HG03280 (cell line): ENCODE data around the gene NPAS4.
"Not testable (repeated sequence)": the region's sequence is repeated elsewhere in the genome, so short reads cannot be mapped to it uniquely, and the experiment has no call there.

Source experiments
- ATAC-seq: cut with Tn5 transposase; IDR thresholded peaks from one replicate; pipeline ENCODE4 v1.9.1; 2021; ENCODE audit warnings: mild to moderate bottlenecking, moderate library complexity; ENCODE audit not compliant: unreplicated experiment

NPAS4 gene

DNA sequence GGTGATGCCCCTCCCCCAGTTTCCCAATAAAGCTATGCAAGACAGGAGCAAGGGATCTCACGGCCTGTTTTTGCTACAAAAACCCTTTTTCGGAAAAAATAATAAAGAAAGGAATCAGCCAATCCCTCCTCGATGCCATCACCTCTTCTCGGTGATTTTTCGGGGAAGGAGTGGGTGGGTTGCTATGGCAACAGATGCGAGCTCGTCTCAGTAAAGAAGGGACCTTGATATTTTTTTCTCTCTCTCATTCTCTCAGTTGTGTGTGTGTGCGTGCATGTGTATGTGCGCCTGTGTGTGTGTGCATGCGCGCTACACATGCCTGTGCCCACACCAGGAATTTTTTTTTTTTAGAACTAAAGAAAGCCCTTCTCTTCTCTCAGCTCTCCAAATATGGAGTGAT, 3.8 kb upstream of the NPAS4 start:
- ATAC-seq, result no peak

DNA sequence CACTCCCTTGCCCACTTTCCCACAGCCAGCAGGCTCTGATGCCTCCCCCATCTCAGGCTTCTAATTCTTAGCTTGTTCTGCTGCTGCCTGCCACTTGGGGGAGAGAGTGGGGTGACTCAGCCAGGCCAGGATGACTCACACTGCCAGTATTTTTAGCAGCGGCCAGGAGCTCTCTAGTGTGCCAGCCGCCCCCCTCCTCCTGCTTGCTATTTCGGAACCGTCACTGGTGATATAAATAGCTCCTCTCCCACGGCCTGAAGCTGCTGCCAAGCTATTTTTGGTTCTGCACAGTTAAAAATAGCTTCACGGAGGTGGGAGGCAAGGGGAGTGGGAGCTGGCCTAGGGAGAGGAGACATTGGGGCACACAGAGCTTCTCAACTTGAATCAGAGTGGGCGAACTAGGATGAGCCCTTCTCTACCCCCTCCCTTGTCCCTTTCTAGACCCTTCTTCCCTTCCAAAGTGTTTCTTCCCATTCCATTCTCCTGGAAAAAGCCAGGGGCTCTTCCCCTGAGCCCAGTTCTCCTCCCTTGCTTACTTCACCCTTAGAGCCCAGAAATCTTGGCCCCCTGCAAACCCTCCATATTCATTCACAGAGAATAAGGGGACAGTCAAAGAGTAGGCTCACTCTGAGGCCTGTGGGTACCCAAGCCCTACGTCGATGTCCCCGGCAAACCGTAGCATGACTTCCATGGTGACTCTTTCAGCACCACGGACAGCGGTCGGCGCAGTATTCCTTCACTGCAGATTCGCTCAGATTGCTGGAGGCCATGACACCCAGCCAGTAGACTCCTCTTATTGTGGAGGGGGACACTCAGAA, 2.5 kb upstream of the NPAS4 start:
- ATAC-seq, result no peak

DNA sequence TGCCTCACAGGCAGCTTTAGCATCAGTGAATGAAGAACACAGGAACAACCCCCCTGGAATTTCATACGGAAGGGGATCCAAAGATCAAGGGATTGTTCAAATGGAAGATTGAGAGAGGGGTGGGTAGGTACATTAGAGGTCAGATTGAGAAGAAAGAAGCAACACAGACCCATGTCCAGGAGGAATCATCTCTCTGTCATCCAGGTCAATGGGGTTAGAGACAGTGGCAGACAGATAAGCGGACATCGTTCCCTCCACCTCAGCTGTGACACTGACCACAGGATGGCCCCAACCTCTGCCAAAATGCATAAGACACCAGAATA, 1.9 kb upstream of the NPAS4 start:
- ATAC-seq, result no peak

DNA sequence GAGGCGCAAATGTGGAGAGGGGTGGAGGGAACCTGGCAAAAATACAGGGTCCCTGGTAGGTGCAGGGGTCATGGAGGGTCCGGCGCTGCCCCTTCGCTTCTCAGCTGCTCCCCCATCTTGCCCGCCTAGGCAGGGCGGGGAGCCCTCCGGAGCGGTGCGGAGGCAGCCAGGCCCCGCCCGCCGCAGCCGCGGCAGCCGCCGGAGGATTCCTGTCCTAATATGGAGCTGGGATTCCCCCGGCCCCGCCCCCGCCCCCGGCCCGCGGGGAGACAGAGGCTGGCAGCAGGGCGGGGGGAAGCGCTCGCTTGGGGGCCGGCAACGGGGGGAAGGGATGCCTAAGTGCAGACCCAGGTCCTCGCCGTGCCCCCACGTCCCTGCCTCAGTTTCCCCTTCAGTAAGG, 1.0 kb upstream of the NPAS4 start:
- ATAC-seq, result no peak

DNA sequence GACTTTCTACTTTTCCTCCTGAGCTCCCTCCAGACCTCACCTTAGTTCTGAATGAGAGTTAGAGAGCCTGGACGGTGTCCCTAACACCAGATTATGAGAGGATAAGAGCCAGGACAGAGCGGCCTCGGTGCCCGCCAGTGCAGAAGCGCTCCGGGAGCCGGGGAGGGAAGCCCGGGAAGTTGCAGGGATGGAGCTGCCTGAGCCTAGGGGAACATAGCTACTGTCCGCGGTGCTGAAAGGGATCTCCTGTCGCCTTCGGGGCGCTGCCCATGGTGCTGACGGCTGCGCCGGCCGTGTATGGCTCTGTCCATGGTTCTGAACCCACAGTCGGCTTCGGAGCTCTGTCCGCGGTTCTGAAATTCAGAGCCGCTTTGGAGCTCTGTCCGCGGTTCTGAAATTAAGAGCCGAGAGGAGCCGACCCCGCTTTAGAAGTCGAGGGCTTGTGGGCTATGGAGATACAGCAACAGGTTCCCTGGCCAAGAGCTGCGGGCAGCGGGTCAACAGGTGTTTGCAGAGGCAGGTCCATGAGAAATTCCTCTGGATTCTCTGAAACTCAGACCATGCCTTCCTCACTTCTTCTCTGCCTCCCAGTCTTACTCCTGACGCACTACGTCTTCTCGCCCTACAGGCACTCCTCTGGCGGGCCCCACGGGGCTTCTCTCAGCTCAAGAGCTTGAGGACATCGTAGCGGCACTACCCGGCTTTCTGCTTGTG, 814 bp downstream of the NPAS4 start:
- ATAC-seq, result no peak

DNA sequence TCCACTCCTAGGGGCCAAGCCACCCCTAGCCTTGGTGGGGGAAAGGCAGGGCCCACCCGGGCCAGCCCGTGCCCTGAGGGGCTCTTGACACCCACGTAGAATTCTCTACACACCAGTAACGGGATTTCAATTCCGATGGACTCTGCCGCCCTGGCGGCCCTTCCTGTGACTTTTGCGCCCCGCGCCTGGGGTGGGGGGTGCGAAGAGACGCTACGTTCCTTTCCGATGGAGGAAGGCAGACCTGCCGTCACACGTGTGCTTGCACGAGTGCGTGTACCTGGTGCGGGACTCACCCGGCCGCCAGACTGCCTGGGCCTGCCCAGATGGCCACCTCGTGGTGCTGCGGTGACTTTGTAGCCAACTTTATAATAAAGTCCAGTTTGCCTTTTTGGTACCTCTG, 5.5 kb downstream of the NPAS4 start:
- no peak for ATAC-seq

DNA sequence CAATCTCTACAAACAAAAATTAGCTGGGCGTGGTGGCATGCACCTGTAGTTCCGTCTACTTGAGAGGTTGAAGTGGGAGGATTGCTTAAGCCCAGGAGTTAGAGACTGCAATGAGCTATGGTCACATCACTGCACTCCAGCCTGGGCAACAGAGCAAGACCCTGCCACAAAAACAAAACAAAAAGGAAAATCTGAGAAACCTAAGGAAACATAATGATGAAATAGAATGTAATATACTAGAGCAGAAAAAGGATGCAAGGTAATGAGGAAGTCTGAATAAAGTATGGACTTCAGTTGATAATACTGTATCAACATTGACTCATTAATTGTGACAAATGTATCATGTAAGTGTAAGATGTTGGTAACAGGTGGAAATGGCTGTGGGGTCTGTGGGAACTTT, 8.1 kb downstream of the NPAS4 start:
- ATAC-seq, result no peak

DNA sequence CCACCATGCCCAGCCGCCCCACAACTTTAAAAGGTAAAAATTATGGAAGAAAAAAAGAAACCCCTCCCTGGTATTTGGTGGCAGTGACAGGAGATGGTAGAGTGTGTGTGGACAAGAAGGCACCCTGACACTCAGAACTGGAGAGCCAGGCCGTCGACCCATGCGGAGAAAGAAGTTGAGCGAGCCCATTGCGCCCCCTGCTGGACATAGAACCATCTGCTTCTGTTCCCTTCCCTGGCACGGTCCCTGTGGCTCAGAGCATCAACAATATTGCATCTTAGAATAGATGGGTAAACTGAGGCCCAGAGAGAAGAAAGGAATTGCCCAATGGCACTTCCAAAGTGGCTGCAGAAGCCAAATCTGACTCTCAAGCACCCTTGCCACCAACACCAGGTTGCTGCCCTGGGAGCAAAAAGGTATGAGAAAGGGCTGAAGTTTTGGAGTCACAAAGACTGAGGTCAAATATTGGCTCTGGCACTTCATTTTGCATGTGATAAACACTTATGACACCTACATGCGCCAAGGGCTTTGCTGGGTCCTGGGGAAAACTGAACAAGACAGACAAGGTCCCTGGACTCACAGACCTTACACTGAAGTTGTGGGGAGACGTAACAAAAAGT, 9.3 kb downstream of the NPAS4 start:
- ATAC-seq, result no peak

DNA sequence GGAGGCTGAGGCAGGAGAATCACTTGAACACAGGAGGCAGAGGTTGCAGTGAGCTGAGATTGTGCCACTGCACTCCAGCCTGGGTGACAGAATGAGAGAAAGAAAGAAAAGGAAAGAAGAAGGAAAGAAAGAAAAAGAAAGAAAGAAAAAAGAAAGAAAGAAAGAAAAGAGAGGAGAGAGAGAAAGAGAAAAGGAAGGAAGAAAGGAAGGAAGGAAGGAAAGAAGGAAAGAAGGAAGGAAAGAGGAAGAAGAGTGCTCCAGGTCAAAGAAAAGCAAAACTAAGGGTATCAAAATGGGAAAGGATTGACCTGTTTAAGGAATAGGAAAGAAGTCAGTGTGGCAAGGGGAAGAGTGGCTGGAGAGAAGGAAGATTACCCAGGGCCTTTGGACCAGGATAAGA, 10.5 kb downstream of the NPAS4 start:
- not testable (repeated sequence) for ATAC-seq

DNA sequence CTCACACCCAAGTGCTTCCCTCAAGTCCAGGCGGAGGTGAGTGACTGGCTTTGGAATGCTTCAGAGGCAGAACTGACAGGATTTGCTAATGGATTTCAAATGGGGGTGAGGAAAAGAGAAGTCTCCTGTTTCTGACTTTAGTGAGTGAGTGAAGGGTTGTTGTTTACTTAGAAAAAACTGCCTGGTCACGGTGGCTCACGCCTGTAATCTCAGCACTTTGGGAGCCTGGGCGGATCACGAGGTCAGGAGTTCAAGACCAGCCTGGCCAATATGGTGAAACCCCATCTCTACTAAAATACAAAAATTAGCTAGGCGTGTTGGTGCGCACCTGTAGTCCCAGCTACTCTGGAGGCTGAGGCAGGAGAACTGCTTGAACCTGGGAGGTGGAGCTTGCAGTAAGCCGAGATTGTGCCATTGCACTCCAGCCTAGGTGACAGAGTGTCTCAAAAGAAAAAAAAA, 11.1 kb downstream of the NPAS4 start:
- ATAC-seq, result not testable (repeated sequence)

DNA sequence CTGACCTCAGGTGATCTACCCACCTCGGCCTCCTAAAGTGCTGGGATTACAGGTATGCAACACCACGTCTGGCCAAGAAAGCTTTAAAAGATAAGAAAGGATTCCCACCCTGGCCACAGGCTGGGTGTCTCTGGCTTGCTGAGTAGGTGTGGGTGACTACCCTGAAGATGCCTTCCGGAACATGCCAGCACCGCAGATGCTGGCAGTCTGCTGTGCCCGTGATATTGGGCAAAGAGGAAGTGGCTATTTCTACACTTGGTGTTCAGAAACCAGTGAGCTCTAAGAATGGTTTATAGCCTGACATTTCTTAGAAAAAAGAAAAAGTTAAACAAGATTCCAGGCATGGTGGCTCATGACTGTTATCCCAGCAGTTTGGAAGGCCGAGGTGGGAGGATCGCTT, 11.8 kb downstream of the NPAS4 start:
- ATAC-seq, result no peak

DNA sequence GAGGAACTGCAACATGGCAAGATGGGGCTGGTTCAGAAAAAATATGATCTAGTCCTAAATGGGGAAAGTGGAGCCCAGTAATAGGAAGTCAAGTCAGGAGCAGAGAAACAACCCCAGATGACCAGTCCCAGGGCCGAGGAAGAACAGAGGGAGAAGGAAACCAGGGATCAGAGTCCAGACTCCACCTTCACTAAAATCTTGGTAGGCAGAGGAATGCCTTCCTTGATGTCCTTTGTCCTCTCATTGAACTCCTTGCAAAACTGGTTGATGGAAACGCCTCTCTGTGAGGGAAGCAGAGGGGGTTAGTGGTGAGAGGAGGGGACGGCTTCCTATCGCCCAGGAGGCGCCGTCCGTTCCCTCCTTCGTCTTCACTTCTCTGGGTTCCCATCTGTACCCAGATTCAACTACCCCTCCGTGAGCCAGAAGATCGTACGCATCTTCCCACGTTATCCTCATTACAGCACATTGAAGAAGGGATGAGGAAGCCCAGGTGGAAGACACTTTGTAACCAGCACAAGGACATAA, 17.2 kb downstream of the NPAS4 start:
- ATAC-seq, result no peak

DNA sequence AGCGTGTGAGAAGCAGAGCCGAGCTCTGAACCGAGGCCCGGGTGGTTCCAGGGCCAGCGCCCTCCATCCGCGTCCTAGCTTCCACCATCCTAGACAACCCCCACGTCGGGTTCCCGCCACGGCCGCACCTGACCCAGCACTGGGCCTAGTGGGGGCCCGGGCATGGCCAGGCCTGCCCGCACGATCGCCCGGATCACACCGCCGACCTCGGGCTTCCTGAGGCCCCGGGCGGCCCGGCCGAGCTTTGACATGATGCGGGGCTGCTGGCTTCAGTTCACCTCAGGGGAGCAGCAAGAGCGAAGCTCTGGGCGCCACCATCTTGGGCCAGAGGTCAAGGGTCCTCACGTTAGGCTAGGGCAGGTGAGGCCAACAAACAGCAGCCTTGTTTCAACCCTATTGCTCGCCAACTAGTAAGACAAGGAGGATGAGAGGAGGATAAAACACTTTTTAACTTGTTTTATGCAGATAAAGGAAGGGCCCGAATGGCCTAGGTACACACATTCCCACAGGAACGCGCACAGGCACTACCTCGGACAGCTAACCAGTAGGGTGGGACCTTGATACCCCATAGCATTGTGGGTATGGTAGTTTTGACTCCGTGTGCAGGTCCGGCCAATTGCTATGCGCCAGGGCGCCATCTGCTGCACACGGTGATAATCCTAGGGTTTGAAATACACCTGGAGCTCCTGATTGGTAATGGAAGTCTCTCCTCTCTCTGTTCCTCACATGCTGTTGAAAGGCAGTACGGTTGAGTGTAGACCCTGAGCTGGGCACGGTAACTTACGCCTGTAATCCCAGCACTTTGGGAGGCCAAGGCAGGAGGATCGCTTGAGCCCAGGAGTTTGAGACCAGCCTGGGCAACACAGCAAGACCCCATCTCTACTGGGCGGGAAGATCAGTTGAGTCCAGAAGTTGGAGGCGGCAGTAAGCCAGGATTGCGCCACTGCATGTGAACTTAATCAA, 17.9 kb downstream of the NPAS4 start, which contains the start of gene MRPL11:
MRPL11 (minus strand) TSS at position 345 of the 963 bp plus-strand sequence; CDS start at position 251, 94 bp downstream.
- peak; percentile 95 for ATAC-seq

DNA sequence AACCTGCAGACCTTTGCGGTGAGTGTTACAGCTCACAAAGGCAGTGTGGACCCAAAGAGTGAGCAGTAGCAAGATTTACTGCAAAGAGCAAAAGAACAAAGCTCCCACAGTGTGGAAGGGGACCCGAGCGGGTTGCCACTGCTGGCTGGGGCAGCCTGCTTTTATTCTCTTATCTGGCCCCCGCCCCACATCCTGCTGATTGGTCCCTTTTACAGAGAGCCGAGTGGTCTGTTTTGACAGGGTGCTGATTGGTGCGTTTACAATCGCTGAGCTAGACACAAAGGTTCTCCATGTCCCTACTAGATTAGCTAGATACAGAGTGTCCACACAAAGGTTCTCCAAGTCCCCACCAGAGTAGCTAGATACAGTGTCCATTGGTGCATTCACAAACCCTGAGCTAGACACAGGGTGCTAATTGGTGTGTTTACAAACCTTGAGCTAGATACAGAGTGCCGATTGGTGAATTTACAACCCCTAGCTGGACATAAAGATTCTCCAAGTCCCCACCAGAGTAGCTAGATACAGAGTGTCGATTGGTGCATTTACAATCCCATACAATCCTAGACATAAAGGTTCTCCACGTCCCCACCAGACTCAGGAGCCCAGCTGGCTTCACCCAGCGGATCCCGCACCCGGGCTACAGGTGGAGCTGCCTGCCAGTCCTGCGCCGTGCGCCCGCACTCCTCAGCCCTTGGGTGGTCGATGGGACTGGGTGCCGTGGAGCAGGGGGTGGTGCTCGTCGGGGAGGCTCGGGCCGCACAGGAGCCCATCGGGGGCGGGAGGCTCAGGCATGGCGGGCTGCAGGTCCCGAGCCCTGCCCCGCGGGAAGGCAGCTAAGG, 19.5 kb downstream of the NPAS4 start:
- ATAC-seq, result not testable (repeated sequence)

DNA sequence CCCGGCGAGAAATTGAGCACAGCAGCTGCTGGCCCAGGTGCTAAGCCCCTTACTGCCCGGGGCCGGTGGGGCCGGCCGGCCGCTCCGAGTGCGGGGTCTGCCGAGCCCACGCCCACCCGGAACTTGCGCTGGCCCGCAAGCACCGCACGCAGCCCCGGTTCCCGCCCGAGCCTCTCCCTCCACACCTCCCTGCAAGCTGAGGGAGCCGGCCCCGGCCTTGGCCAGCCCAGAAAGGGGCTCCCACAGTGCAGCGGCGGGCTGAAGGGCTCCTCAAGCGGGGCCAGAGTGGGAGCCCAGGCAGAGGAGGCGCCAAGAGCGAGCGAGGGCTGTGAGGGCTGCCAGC, 20.1 kb downstream of the NPAS4 start:
- ATAC-seq, result not testable (repeated sequence)

DNA sequence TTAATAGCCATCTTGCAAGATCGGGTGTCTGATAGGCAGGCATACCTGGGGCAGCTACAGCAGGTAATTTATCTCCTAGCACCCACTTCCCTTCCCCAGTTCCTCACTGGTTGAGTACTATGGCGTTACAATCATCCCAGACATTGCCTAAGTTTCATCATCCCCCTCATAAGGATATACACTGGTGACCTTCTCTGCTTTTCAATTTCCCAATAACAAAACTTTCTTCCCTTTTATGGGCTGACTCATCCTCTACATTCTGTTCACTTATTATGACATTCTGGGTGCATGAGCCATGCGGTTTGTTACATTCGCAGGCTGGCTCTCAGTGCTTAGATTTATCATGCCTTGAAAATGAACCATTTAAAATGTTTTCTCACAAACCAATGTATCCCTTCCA, 22.8 kb downstream of the NPAS4 start:
- ATAC-seq, result no peak

DNA sequence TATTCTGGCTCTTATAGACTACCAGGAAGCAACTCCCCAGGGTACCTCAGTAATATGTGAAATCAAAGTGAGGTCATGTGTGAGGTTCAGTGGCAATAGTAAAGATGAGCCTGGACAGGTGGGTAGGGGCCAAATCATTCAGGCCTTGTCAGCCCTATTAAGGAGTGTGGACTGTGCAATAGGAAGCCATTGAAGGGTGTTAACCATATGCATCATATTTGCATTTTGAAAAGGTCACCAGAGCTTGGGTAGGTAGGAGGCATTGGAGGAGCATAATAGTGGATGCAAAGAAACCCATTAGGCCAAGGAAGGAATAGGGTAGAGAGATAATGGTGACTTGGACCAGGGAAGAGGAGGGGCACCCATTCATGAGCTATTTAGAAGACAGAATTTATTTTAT, 26.2 kb downstream of the NPAS4 start:
- no peak for ATAC-seq

DNA sequence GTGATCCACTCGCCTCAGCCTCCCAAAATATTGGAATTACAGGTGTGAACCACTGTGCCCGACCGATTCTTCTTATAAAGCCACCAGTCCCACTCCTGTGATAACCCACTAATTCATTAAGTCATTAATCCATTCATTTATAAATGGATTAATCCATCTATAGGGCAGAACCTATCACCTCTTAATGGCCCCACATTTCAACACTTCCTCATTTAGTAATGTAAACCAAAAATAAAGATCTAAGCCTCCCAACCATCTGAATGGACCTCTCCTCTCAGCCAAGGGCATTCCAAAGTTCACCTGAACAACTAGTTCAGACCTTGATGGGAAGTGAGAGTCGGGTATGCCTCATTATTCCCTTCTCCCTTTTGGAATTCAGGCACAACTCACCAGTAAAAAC, 27.7 kb downstream of the NPAS4 start:
- ATAC-seq, result no peak

DNA sequence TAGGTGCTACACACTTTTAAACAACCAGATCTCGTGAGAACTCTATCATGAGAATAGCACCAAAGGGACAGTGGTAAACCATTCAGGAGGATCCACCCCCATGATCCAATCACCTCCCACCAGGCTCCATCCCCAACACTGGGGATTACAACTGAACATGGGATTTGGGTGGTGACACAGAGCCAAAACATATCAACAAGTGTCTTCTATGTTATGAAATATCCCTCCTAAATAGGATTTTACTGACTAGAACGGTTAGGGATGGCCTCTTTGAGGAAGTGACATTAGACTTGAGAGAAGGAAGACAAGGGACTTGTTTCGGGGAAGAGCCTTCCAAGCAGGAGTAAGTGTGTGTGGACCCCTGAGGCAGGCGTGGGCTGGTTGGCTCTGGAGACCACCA, 29.7 kb downstream of the NPAS4 start:
- no peak for ATAC-seq

DNA sequence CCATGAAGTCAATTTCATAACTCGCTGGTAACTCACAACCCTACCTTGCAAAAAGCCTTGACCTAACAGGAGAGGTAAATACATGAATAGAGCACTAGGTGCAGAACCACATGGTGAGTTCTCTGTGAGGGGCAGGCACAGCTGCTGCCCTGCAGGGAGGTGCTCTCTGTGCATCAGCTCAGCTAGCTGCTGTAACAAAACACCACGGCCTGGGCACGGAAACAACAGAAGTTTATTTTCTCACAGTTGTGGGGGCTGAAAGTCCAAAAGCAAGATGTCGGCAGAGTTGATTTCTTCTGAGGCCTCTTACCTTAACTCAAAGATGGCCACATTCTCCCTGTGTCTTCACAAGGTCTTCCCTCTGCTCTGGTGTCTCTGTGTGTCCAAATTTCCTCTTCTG, 30.8 kb downstream of the NPAS4 start:
- no peak for ATAC-seq
